B cell (primary cell): ENCODE results near the gene ATP5ME. TPM values are rescaled to one million over a fixed set of nuclear protein-coding genes. Genes with fewer than 3 reads are reported as not detected.

Experiments used
- ATAC-seq: fragments of 200-7000 bp; cut with Tn5 transposase; one replicate; pipeline ENCODE4 v1.10.0; 2021; ENCODE audit warnings: low read depth, mild to moderate bottlenecking, moderate number of reproducible peaks, moderate library complexity
- CTCF ChIA-PET: fragments of 350-600 bp; sonication (Branson Sonifier 250); formaldehyde crosslinking; loops from one replicate; lab custom pipeline; 2021; ENCODE audit warnings: antibody characterized with exemption, inconsistent platforms; lab: Charles Lee
- POLR2A ChIA-PET: fragments of 350-600 bp; sonication (Branson Sonifier 250); formaldehyde crosslinking; loops from one replicate; lab custom pipeline; 2021; ENCODE audit warnings: antibody characterized with exemption; lab: Charles Lee
- DNase-seq: peaks from one replicate; pipeline ENCODE4 v3.0.0; 2013
- H2AFZ ChIP-seq: 2 replicates; pipeline ENCODE4 v1.6.1; 2012; ENCODE audit warnings: mild to moderate bottlenecking, low read depth, low read length; ENCODE audit not compliant: insufficient read depth, poor library complexity, severe bottlenecking
- H3K27ac ChIP-seq, 2 donors: 1 replicate in 1 of 2; 2 replicates in 1 of 2; pipeline ENCODE4 v1.5.1; 2012 to 2013; ENCODE audit warnings: low read length in 2 of 2, mild to moderate bottlenecking in 2 of 2, moderate library complexity in 1 of 2
- H3K27me3 ChIP-seq, 4 experiments: fragments of 200-600 bp in 1 of 4; sonication (generic) in 1 of 4; replicated peaks in 1 of 4; 1 replicate in 2 of 4; 2 replicates in 2 of 4; pipeline versions ENCODE4 v1.6.1 to v1.7.0; 2013 to 2016; ENCODE audit warnings: low read length in 3 of 4, mild to moderate bottlenecking in 2 of 4, mixed read lengths in 1 of 4, moderate library complexity in 1 of 4; ENCODE audit not compliant: insufficient read depth in 4 of 4, control insufficient read depth in 3 of 4; ENCODE audit errors: control extremely low read depth in 1 of 4
- H3K36me3 ChIP-seq, 2 experiments: replicated peaks in 1 of 2; 1 replicate in 1 of 2; 2 replicates in 1 of 2; pipeline versions ENCODE4 v1.6.1 to v1.7.1; 2013; ENCODE audit warnings: low read length in 1 of 2; ENCODE audit not compliant: insufficient read depth in 2 of 2, control insufficient read depth in 1 of 2; ENCODE audit errors: control extremely low read depth in 1 of 2, extremely low read depth in 1 of 2
- H3K4me1 ChIP-seq, 2 donors: fragments of 200-600 bp in 1 of 2; sonication (generic) in 1 of 2; 1 replicate in 1 of 2; 2 replicates in 1 of 2; pipeline versions ENCODE4 v1.5.1 to v1.6.1; 2013 to 2017; ENCODE audit warnings: low read length in 2 of 2; ENCODE audit not compliant: control insufficient read depth in 2 of 2, insufficient read depth in 2 of 2
- H3K4me2 ChIP-seq: replicated peaks from 2 replicates; pipeline ENCODE3; 2012; ENCODE audit warnings: mild to moderate bottlenecking, low read depth, low read length; ENCODE audit not compliant: poor library complexity, severe bottlenecking
- H3K4me3 ChIP-seq, 5 experiments: fragments of 200-600 bp in 1 of 5; sonication (generic) in 1 of 5; 1 replicate in 3 of 5; 2 replicates in 2 of 5; pipeline versions ENCODE4 v1.5.1 to v1.7.0; 2011 to 2016; ENCODE audit warnings: low read length in 4 of 5, mild to moderate bottlenecking in 4 of 5, low read depth in 2 of 5, control low read depth in 1 of 5, moderate library complexity in 1 of 5; ENCODE audit not compliant: insufficient read depth in 1 of 5; ENCODE audit errors: control extremely low read depth in 1 of 5, extremely low read depth in 1 of 5
- H3K79me2 ChIP-seq: fragments of 200-600 bp; sonication (generic); one replicate; pipeline ENCODE4 v1.6.0; 2016; ENCODE audit warnings: low read length; ENCODE audit not compliant: control insufficient read depth, insufficient read depth
- H3K9ac ChIP-seq: fragments of 200-600 bp; sonication (generic); 2 replicates; pipeline ENCODE4 v1.6.1; 2017; ENCODE audit warnings: mild to moderate bottlenecking, low read length, moderate library complexity
- H3K9me3 ChIP-seq, 3 donors: one replicate each; pipeline versions ENCODE4 v1.6.1 to v1.7.1; 2013; ENCODE audit warnings: low read length in 2 of 3; ENCODE audit not compliant: control insufficient read depth in 2 of 3, insufficient read depth in 1 of 3; ENCODE audit errors: control extremely low read depth in 1 of 3
- H4K20me1 ChIP-seq: 2 replicates; pipeline ENCODE4 v1.6.0; 2012; ENCODE audit warnings: mild to moderate bottlenecking, low read length; ENCODE audit not compliant: insufficient read depth, control insufficient read depth, poor library complexity, severe bottlenecking
- H3K27ac Mint-ChIP-seq: one replicate; pipeline ENCODE4 v1.8.0; 2021; ENCODE audit warnings: mixed read lengths
- H3K27me3 Mint-ChIP-seq: one replicate; pipeline ENCODE4 v1.8.0; 2021; ENCODE audit warnings: mixed read lengths
- H3K4me1 Mint-ChIP-seq: one replicate; pipeline ENCODE4 v1.8.0; 2021; ENCODE audit warnings: mixed read lengths
- H3K4me3 Mint-ChIP-seq: one replicate; pipeline ENCODE4 v1.8.0; 2021; ENCODE audit warnings: mixed read lengths
- H3K9me3 Mint-ChIP-seq: one replicate; pipeline ENCODE4 v1.8.0; 2022; ENCODE audit warnings: mixed read lengths; ENCODE audit not compliant: insufficient read depth
- CTCF ChIP-seq: fragments of 200-600 bp; IDR thresholded peaks from one replicate; pipeline ENCODE4 v1.8.0; 2022; ENCODE audit warnings: antibody characterized with exemption, mild to moderate bottlenecking
- EZH2 ChIP-seq: IDR thresholded peaks from 2 replicates; pipeline ENCODE4 v1.6.1; 2012; ENCODE audit warnings: borderline replicate concordance, low read depth, mild to moderate bottlenecking, moderate library complexity, low read length; ENCODE audit not compliant: insufficient read depth, poor library complexity, severe bottlenecking
- WGBS: methylation state at CpG from one replicate; pipeline ENCODE4 v1.1.5; 2013; ENCODE audit warnings: missing lambda C conversion rate; ENCODE audit not compliant: insufficient coverage; 5-methylcytosine and 5-hydroxymethylcytosine counted together
- intact Hi-C: fragments of 100-400 bp; cut with micrococcal nuclease; formaldehyde crosslinking; loops from one replicate; pipeline ENCODE4 v1.10.0; 2022
- polyA plus RNA-seq: library from polyadenylated mRNA; depleted of rRNA; stranded (reverse); fragments of >200 nt; gene quantifications from 2 replicates; pipeline ENCODE4 v1.2.3, GENCODE V29; 2012
- total RNA-seq, 2 donors: library from RNA; stranded (reverse); fragments of 120-200 nt in 1 of 2; gene quantifications; 1 replicate in 1 of 2; 2 replicates in 1 of 2; pipeline versions ENCODE4 v1.2.3 to v1.2.4, GENCODE V29; 2013 to 2022

ATP5ME gene
- total and polyA plus RNA-seq, 2 donors (not counting 1 experiment from before 2014, with no cell fraction given): 129 to 153 TPM

DNA sequence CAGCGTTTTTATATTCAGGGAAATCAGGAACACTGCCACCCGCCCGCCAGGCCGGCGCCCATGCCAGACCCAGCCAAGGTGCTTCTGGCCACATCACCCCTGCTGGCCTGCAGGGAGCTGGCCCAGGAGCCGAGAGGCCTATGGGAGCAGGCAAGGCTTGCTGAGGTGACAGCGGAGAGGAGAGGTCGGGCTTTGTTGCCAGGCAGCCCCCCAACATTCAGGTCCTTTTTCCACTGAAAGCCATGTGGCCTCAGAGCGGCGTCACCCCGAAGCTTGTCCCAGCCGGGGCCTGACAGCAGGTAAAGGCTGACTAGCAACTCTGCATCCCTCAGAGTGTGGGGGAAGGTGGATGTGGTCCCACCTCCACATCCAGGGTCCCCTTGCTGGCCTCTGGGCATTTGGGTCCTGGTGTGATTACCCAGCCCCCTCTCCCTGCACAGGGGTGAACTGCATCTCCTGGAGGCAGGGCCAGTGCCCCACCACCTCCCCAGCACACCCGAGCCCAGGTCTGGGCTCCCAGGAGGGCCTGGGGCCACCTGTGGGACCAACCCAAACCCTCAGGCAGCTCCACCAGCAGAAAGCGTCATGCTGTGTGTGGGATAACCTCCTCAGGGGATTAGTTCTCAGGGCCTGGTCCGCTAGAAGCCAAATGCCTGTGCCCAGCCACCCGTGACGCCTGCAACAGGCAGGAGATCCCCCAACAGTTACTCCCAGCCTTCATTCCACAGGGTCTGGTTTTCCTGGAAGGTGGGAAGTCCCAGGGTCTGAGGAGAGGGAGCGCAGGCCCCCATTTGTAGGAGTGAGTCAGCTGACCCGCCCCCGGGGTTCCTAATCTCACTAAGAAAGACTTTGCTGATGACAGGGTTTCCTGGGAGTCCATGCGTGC, 49.1 kb downstream of the ATP5ME start, which contains the start of gene PDE6B:
Gene PDE6B, plus strand, starts transcription at position 869 of the 886 bp plus-strand sequence. CDS start 54 bp downstream, outside the sequence.
- Histone ChIP-seq H2AFZ (no peak within 1 kb of the TSS), H3K9me3 (peaks cover 0 to 33% (median 0%) of the 10 kb centered on the region in 3 donors), H3K79me2 (no peaks in the 10 kb centered on the region), H3K9ac (no peak within 1 kb of the TSS), H3K4me2 (no peak within 1 kb of the TSS), H3K27me3 (peaks cover 0 to 6% (median 0%) of the 10 kb centered on the region in 4 experiments), H3K36me3 (no peaks in the 10 kb centered on the region), H3K27ac (no peak within 1 kb of the TSS), H4K20me1 (no peaks in the 10 kb centered on the region), H3K4me3 (no peak within 1 kb of the TSS), H3K4me1 (no peaks in the 10 kb centered on the region)
- Mint-ChIP-seq H3K9me3 (no peaks in the 10 kb centered on the region), H3K4me3 (no peak within 1 kb of the TSS), H3K27me3 (peaks cover 11% of the 10 kb centered on the region), H3K4me1 (no peaks in the 10 kb centered on the region), H3K27ac (no peak within 1 kb of the TSS)
- ATAC-seq: no peak
- TF ChIP-seq CTCF (no peak), EZH2 (no peak)
- intact Hi-C loops: no loop called here
- WGBS: 76% methylated on average over 14 of the region's 21 CpGs
- CTCF ChIA-PET: interaction anchor here (0.6 kb wide), 1 partner anchor 281 kb away, joined by 3 read pairs; no protein-coding TSS in a partner anchor
- no peak for DNase-seq
- POLR2A ChIA-PET: no interaction called here
